Measurements from ENCODE around the gene GNG7.
A peak's percentile ranks its signal among the peaks of the same experiment; 100 is the strongest.

GNG7 gene

DNA sequence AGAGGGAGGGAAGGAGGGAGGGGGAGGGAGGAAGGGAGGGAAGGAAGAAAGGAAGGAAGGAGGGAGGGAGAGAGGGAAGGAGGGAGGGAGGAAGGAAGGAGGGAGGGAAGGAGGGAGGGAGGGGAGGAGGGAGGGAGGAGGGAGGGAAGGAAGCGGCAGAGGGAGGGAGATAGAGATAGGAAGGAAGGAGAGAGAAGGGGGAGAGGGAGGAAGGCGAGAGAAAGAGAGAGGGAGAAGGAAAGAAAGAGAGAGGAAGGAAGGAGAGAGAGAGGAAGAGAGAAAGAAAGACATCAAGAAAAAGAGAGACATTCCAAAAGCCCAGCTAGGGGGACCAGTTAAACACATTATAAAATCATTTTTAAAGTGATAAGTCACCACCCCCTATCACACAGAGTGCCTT, 62.5 kb downstream of the GNG7 start:
- no peak for DNase-seq

- DNase-seq: no peak
These were observed 64.0 kb downstream of the GNG7 start for GRCh38 chr19:2638417-2638940.

DNA sequence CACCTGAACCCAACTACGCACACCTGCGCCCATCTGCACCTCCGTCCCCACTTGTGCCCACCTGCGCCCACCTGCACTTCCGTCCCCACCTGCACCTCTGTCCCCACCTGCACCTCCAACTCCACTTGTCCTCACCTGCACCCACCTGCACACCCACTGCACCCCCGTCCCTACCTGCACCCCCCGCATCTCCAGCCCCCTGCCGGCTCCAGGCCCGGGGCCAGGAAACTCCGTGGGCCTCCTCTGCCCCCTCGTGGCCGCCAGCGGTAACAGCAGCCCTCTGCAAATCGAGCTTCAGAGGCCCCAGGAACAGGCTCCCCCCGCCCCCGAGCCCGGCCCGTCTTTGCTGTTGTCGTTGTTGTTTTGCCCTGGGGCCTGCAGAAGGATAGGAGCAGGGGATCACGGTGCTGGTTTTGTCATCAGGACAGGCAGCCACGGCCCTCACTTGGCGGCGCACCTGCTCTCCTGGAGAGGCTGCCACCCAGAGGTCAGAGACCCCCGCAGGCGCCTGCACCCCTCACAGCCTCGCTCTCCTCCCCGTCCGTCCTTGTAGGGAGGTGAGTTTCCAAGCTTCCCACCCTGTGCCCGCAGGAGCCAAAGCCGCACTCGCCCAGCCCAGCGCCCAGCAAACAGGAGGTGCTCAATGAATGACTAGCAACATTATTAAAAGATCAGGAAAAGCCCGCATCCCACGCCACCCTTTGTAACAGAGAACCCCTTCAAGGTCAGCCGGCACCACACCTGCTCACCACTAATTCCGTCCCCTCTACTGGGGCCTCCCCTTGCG, 65.4 kb downstream of the GNG7 start:
- DNase-seq: peak; percentile 67

DNA sequence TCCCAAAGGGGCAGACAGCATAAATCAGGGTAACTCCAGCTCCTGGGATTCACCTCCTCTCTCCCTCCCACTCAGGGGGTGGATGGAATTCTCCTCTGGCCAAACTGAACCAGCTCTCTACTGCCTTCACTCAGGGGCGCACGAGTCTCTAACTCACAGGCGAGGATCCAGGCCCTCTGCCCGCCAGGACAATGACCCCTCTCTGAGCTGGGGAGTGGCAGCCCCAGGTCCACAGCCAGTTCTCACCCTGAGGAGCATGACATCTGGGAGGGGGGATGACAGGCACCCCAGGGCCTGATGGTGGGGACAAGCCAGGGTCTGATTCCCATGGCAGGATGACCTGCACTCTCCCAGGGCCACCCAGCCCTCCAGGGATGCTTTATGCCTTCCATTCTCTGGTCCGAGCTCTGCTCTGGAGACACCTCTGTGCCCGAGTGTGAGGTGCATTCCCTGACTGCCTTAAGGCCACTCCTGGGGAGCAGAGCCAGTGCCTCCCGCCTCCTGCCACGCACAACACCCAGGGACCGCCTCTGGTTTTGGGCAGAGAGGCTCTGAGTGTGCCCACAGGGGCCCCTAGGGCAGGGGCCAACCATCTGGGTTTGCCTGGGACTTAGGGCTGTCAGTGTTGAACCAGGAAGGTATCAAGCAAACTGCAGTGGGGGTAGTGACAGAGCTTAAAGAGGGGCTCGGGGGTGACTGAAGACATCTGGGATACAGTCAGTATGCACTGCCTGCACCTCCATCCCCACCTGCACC, 66.2 kb downstream of the GNG7 start:
- no peak for DNase-seq

- DNase-seq: no peak
These were observed 67.5 kb downstream of the GNG7 start for GRCh38 chr19:2634960-2635359.

DNA sequence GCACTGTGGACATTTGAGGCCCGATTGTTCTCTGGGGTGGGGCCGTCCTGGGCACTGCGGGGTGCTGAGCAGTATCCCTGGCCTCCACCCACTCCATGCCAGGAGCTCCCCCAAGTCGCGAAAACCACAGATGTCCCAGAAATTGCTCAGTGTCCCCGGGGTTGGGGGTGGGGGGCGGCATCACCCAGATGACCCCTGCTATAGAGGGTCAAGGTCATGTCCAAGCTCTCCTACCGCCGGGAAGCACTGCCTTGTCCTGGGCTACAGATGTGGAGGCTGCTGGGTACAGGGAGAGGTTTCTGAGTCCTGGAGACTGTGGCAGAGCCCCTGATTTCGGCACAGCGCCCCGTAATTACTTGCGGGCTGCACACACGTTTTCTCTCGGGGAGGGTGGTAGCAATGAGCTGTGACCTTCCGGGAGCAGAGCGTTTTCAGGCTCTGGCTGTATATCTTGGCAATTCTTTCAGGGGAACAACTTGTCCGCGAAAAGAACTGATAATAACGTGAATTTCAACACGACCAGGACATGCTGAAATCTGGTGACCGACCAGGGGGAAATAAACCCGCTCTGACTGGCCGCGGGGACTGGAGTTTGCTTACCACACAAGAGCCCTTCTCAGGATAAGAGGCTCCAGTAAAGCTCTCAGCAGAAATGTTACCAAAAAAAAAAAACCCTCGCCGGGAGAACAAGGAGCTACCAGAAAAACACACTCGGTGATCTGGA, 68.1 kb downstream of the GNG7 start:
- DNase-seq: no peak

GRCh38 chr19:2633693-2634075, 68.8 kb downstream of the GNG7 start:
- DNase-seq: no peak

GRCh38 chr19:2631213-2631821, 71.2 kb downstream of the GNG7 start:
- no peak for DNase-seq

DNA sequence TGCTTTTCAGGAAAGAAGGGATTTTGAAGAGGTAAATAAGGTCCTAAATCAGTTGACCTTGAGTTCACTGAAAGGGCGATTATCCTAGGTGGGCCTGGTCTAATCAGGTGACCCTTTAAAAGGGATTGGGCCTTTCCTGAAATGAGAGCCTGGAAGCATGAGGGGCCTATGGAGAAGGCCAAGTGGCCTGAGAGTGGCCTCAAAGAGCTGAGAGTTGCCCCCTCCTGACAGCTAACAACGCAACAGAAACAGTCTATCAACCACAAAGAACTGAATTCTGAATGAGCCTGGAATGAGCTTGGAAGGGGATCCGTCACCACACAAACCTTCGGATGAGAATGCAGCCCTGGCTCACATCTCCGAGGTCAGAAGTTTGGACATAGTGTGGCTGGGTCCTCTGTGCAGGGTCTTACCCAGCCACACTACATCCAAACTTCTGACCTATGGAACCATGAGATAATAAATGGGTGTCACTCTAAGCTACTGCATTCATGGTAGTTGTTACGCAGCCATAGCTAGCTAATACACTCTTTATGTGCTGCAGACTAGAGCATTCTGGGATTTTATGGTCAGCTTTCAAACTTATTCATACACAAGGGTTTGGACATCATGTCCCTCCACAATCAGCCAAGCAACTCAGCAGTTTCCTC, 72.0 kb downstream of the GNG7 start:
- no peak for DNase-seq

DNA sequence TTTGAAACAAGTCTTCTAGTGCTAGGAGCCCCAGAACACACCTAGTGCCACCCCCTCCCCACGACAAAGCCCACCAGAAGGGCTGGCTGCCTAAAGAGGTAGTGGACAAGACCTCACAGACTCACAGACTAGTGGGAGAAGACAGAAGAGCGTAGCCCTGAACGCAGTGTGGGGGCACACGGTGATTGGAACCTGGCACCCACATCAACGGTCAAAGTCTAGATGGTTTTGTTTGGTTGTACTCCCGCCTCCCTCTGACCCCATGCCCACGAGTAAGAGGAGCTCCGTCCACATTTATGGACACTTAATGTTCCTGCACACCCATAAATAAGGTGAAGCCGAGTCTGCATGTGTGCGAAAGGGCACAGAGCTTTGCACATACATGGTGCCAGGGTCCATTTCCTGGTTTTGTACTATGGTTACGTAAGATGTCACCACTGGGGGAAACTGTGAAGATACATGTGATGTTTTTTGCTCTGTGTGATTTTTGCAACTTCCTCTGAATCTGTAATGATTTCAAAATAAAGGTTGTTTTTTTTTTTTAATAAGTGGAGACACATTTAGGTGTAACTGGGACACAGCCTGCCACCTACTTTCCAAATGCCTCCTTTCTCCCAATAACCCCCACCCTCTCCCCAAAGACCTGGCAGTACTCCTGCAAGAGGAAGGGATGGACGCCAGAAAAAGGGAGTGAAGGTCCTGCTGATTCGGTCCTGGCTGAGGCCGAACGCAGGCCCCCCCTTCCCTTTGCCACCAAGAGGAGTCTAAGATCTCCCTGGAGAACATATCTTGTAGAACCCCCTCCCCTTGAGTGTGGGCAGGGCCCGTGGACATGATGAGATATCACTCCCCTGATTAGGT, 72.8 kb downstream of the GNG7 start:
- DNase-seq: peak; percentile 39

DNA sequence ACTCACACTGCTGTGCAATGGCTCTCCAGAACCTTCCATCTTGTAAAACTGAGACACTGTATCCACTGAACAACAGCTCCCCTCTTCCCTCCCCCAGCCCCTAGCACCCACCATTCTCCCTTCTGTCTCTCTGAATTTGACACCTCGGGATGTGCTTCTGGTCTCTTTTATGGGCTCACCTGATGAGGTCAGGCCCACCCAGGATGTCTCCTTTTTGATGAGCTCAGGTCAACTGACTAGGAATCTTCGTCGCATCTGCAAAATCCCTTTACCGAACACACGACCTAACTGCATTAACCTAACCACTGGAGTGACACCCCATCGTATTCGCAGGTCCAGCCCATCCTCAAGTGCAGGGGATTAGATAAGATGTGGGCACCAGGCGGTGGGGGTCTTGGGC, 73.9 kb downstream of the GNG7 start:
- no peak for DNase-seq

DNA sequence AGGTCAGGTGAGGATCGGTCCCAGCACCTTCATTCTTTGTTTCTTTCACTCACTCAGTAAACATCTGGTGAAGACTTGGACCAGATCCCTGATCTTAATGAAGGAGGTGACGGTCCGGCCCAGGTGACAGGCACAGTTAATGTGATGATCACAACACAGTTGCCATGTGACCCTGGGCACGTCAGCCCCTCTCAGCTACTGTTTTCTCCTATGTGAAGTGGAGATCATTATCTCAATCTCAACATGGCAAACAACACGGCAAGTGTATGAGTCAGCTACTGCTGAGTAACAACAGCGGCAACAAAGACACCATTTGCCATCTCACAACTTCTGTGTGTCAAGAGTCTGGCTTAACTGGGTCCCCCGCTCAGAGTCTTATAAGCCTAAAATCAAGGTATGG, 74.6 kb downstream of the GNG7 start:
- DNase-seq: peak; percentile 35

DNA sequence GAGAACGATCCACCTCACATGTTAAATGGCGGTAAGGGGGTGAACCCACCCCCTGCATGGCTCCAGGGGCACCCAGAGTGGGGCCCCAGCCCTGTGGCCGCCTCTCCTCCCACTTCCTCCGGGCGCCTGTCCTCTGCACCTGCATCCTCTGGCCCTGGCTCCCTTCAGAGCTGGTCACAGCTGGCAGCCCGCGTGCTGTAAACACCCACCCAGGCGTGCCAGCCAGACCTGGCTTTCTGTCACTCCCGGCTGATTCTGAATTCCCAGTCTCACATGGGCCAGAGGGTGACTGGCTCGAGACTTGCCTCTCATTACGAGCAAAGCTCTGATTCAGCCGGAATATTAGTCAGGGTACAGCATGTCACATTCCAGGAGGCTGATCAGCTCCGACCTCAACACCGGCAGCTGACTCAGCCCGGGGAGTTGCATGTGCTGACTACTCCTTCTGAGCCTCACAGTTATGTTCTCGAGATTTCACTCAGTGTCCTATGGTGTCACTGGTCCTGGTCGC, 75.1 kb downstream of the GNG7 start:
- peak; percentile 41 for DNase-seq

DNA sequence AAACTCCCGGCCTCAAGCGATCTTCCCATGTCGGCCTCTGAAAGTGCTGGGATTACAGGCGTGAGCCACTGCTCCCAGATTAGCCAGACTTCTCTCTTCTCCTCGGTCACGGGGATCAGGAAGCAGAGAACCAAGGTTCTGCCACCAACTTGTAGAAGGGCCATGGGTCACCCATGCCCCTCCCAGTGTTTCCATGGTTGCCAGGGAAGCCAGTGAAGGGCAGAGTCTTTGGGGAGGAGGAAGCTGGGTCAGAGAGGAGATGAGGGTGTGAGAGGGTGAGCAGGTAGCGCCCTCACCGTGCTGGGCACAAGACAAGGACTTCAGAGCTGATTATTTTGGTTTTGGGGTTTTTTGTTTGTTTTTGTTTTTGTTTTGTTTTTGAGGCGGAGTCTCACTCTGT, 77.1 kb downstream of the GNG7 start:
- DNase-seq: no peak

GRCh38 chr19:2624537-2625091, 77.9 kb downstream of the GNG7 start:
- DNase-seq: no peak

GRCh38 chr19:2623798-2624197, 78.7 kb downstream of the GNG7 start:
- DNase-seq: no peak

DNA sequence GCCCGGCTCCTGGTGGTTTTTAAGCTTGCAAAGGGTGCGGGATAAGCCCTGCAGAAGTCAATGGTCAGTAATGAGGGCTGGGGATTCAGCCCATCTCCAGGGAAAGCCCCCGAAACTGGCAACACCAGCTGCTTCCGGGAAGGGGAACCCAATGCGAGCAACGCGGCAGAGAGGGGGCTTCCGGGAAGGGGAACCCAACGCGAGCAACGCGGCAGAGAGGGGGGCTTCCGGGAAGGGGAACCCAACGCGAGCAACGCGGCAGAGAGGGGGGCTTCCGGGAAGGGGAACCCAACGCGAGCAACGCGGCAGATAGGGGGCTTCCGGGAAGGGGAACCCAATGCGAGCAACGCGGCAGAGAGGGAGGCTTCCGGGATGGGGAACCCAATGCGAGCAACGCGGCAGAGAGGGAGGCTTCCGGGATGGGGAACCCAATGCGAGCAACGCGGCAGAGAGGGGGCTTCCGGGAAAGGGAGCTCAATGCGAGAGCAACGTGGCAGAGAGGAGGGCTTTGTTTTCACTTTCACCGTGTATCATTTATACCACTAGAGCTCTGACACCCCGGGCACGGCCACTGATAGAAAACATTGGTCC, 80.0 kb downstream of the GNG7 start:
- peak; percentile 69 for DNase-seq

DNA sequence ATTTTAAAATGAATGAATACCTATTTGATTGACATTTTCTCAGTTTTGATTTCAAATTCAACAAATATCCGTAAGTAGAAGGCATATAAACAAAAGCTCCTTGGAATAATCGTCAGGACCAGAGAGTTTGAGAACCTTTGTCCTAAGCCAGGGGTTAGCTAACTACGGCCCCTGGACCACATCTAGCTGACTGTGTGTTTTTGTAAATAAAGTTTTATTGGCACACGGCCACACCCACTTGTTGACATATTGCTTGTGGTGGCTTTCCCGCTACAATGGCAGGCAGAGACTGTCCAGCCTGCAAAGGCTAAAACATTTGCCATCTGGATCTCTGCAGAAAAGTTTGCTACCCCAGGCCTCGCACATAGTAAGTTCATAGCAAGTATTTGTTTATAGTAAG, 83.4 kb downstream of the GNG7 start:
- DNase-seq: no peak

DNA sequence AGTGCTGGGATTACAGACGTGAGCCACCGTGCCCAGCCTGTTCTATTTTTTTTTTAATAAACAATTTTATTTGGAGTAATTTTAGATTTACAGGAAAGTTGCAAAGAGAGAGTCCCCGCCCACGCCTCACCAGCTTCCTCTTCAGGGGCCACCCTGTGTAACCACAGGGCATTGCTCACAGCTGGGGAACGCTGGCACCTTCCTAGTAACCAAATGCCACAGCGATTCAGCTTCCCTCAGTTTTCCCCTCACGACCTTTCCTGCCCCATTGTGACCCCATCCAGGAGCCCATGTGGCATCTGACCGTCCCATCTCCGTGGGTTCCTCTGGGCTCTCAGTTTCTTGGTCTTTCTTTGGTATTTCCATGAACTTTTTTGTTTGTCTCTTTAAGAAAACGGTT, 83.9 kb downstream of the GNG7 start:
- peak; percentile 74 for DNase-seq

- DNase-seq: no peak
These were observed 84.9 kb downstream of the GNG7 start for GRCh38 chr19:2617393-2618165.

Measured in CD4-positive, alpha-beta T cell treated with Interleukin-4 for 4 hours (primary cell).